ENCODE results near the gene C9orf78.

C9orf78 gene

GRCh38 chr9:129839324-129840023 is 4.4 kb upstream of the C9orf78 start:
- DNase-seq (ENCODE audit: low spot score) = no peak
- Histone ChIP-seq H3K4me3 (no peak overlapping the region), H3K27ac (no peak overlapping the region)

DNA sequence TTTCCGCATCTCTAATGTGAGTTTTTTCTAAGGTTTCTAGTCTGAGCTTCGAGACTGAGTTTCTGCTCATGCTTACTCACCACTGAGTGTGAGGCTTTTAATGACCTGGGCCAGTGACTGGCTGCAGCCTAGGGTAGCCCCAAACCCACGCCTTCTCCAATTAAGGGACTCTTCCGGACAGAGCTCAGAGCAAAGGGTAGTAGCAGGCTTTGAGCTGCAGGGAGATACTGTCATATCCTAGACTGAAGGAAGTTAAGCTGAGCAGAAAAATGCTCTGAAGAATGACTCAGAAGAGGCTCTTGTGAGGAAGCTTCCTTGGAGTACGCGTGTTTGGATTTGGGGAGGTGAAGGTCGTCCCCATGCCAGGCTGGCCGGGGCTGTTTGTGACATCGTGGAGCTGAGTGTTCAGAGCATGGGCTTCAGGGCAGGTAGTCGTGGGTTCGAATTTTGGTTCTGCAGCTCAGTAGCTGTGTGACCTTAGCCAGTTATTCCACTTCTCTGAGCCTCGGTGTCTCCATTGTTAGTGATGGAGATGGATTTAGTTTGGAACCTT is 3.7 kb upstream of the C9orf78 start:
- no peak overlapping the region for H3K27ac ChIP-seq
- H3K4me3 ChIP-seq = no peak overlapping the region
- TF ChIP-seq, protein P1, sequence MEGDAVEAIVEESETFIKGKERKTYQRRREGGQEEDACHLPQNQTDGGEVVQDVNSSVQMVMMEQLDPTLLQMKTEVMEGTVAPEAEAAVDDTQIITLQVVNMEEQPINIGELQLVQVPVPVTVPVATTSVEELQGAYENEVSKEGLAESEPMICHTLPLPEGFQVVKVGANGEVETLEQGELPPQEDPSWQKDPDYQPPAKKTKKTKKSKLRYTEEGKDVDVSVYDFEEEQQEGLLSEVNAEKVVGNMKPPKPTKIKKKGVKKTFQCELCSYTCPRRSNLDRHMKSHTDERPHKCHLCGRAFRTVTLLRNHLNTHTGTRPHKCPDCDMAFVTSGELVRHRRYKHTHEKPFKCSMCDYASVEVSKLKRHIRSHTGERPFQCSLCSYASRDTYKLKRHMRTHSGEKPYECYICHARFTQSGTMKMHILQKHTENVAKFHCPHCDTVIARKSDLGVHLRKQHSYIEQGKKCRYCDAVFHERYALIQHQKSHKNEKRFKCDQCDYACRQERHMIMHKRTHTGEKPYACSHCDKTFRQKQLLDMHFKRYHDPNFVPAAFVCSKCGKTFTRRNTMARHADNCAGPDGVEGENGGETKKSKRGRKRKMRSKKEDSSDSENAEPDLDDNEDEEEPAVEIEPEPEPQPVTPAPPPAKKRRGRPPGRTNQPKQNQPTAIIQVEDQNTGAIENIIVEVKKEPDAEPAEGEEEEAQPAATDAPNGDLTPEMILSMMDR (IDR thresholded peaks at IDR 0.05) = no peak
- DNase-seq (ENCODE audit: low spot score) = no peak

More at GRCh38 chr9:129839324-129840023, 4.4 kb upstream of the C9orf78 start:
- TF ChIP-seq, protein P1 (IDR thresholded peaks at IDR 0.05) = no peak

DNA sequence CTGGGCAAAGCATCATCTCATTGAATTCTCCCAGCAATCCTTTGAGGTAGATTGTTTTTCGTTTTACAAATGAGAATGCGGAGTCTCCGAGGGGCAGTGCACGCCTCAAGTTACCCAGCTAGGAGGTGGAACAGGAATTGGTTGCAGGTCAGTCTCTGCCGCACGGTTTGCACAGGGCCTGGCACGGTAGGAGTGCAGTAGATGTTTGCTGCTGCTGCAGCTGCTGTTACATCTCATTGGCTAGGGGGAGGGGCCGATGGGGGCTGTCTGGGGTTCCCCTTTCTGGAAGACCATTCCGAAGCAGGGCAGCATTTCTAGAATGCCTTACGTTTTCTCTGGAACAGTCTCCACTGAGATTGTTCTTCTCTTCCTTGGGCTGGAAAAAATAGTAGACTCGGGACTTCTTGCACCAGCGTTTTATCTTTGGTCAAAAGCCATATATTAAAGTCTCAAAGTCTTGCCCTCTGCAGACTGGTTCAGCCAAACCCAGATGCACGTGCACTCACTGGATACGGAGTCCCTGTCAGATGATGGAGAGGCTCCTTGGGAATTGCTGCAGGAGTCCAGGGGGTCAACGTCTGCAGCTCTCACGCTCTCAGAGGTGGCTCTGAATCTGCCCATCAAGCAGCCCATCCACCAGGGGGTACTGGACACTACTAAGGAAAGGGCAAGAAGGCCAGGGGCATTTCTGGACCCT is 1.4 kb upstream of the C9orf78 start:
- TF ChIP-seq, protein P1 (IDR thresholded peaks at IDR 0.05) = no peak
- H3K27ac ChIP-seq = peak overlapping the region; percentile 91 to 96
- no peak for DNase-seq (ENCODE audit: low spot score)
- peak overlapping the region; percentile 95 for H3K4me3 ChIP-seq

- no peak for DNase-seq (ENCODE audit: low spot score)
- TF ChIP-seq, protein P1 (IDR thresholded peaks at IDR 0.05) = no peak
- Histone ChIP-seq H3K4me3 (peak overlapping the region; percentile 95), H3K27ac (peak overlapping the region; percentile 91 to 96)
These were observed 767 bp upstream of the C9orf78 start for GRCh38 chr9:129835860-129836223.

- TF ChIP-seq, protein P1 (IDR thresholded peaks at IDR 0.05) = no peak
- no peak for DNase-seq (ENCODE audit: low spot score)
These were observed 467 bp downstream of the C9orf78 start for GRCh38 chr9:129834489-129835127.

GRCh38 chr9:129832982-129833381 is 2.1 kb downstream of the C9orf78 start:
- Histone ChIP-seq H3K4me3 (no peak overlapping the region), H3K27ac (no peak overlapping the region)
- no peak for DNase-seq (ENCODE audit: low spot score)
- TF ChIP-seq, protein P1 (IDR thresholded peaks at IDR 0.05) = no peak

More at GRCh38 chr9:129834489-129835127, 467 bp downstream of the C9orf78 start:
- Histone ChIP-seq H3K4me3 (peak overlapping the region; percentile 95), H3K27ac (peak overlapping the region; percentile 91 to 96)

Measured in coronary artery (tissue), 2 donors.